GM12873 (cell line): ENCODE measurements around the gene SCNN1A.

ENCODE experiments used
- TF ChIP-seq, protein P1 (sequence below): IDR thresholded peaks from 2 replicates; pipeline ENCODE4 v1.5.1; 2012; ENCODE audit warnings: low read depth, mild to moderate bottlenecking, moderate library complexity, low read length, control low read depth; ENCODE audit not compliant: insufficient read depth; ENCODE audit errors: missing control alignments

The SCNN1A gene

DNA sequence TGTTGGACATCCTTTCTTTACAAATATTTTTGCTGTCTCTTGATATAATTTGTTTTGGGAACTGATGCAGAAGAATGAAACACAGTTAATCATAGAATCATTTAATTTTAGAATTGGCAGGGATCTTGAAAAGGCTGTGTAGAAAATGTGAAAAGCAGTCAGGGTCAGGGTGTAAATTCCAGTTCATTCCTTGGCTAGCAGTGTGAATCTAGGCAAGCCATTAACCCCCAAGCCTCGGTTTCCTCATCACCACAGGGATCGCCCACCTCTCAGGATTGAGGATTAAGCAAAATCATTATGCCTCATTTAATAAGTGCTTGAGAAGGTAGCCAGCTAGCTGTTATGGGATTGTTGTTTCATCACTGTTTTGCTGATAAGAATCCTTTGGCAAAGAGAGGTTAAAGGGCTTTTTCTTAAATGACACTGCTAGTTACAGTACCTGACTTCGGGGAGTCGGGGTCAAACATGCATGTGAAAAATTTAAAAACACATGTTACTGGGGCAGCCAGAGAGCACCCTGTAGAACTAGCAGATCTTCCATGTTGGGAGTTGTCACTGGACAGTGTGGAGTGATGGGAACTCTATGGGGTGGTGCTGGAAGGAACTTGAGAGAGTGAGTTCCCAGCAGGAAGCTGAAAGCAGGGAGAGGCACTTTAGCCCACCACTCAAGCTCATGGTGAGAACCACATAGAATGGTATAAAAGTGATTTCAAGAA lies 44.2 kb downstream of the SCNN1A start:
- TF ChIP-seq, protein P1, sequence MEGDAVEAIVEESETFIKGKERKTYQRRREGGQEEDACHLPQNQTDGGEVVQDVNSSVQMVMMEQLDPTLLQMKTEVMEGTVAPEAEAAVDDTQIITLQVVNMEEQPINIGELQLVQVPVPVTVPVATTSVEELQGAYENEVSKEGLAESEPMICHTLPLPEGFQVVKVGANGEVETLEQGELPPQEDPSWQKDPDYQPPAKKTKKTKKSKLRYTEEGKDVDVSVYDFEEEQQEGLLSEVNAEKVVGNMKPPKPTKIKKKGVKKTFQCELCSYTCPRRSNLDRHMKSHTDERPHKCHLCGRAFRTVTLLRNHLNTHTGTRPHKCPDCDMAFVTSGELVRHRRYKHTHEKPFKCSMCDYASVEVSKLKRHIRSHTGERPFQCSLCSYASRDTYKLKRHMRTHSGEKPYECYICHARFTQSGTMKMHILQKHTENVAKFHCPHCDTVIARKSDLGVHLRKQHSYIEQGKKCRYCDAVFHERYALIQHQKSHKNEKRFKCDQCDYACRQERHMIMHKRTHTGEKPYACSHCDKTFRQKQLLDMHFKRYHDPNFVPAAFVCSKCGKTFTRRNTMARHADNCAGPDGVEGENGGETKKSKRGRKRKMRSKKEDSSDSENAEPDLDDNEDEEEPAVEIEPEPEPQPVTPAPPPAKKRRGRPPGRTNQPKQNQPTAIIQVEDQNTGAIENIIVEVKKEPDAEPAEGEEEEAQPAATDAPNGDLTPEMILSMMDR, result no peak

DNA sequence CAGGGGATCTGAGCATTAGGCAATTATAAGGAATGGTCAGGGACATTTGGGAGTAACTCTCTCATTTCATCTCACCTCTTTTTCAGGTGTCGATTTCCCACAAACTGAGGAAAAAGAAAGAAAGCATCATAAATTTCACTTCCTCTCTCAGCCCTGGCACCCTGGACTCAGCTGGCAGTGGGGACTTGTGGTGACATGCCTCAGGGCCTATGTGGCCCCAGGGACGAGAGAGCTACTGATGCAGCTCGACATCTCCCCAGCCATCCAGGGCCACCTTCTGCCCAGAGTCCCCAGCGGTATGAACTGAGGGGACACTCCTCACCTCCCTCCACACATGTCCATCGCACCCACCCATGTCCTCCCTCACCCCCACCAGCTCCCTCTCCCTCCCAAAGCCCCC lies 45.2 kb downstream of the SCNN1A start:
- TF ChIP-seq, protein P1, result no peak

DNA sequence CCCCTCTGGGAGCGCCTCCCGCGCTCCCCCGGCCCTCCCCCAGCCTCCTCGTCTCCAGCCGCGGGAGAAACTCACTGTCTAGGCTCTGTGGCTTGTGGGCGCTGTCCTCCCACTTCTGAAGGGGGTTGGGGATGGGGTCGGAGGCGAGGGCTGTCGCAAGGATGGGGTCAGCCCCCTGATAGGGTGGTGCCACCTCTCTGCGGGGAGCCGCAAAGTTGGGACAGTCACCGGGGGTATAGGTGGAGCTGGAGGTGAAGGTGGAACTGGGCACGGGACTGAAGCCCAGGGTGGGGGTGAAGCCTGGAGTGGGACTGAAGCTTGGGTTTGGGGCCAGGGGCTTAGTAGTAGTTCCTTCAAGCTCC lies 45.7 kb downstream of the SCNN1A start:
- TF ChIP-seq, protein P1, result no peak

DNA sequence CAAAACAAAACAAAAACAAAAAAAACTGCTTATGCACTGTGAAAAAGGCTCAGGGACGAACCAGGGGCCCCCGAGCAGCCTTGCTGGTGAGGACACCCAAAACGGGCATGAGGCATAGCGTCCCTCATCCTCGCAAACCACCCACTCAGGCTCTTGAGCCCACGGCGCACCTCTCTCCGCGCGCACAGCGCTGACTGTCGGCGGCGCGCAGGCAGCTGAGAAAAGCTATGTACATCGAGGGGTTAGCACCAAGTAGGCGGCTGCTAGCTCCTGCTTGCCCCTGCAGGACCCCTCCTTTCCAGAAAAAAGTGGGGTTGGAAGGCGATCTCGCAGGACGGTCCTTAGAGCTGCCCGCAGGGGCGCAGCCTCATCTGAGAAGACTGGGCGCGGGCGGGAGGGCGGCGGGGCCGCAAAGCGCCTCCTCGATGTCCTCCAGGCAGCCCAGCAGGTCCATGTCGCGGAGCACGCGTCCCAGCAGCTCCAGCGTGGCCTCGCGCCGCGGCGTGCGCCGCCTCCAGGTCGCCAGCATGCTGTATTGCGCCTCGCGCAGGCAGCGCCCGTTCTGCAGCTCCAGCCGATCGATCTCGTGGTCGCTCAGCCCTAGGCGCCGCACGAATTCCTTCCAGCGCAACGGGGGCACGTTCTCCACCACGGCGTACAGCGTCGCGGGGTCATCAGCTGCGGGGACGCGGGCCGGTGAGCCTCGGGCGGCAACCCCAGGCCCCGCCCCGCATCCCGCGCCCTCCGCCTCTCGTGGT lies 46.2 kb downstream of the SCNN1A start:
- TF ChIP-seq, protein P1, result no peak

DNA sequence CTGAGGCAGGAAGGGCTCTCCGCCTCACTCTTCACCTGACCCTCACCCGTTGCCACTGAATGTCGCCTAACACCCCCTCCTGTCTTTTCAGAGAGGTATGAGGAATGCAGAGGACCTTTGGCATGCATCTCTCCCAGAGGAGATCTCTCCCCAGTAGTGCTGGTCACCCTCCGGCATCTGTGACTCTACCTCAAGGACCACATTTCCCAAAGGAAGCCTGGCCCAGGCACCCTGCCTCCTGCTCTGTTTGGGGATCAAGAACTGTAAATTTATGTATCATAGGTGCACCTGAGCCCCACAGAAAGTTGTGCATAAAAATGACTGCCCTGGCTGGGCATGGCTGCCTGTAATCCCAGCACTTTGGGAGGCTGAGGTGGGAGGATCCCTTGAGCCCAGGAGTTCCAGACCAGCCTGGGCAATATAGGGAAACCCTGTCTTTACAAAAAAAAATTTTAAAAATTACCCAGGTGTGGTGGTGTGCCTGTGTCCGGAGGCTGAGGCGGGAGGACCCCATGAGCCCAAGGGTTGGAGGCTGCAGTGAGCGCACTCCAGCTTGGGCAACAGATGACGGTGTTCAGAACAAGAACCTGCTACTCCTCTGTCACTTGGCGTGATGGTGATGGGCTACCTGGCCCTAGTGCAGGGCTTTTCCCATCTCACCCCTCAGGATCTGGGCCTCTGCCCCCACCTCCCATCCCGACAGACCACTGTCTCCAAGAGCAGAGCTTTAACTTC lies 47.2 kb downstream of the SCNN1A start:
- TF ChIP-seq, protein P1, result no peak

DNA sequence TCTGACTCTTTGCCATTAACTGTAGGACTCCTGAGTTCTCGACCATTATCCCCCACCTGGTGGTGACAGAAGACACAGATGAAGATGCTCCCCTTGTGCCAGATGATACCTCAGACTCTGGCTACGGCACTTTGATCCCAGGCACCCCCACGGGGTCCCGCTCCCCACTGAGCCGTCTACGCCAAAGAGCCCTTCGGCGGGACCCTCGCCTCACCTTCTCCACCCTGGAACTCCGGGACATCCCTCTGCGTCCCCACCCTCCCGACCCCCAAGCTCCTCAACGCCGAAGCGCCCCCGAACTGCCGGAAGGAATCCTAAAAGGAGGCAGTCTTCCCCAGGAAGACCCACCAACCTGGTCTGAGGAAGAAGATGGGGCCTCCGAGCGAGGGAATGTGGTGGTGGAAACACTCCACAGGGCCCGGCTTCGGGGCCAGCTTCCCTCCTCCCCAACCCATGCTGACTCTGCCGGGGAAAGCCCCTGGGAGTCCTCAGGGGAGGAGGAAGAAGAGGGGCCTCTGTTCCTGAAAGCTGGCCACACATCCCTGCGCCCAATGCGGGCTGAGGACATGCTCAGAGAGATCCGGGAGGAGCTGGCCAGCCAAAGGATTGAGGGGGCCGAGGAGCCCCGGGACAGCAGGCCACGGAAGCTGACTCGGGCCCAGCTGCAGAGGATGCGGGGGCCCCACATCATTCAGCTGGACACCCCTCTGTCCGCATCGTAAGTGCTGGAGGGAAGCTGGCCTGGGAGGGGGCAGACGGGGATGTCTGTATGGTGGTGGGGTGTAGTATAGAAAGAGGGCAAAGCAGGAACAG lies 47.9 kb downstream of the SCNN1A start:
- TF ChIP-seq, protein P1, result no peak
